HepG2 (cell line): ENCODE results near the gene GPC6. TPM values are rescaled to one million over a fixed set of nuclear protein-coding genes. Genes with fewer than 3 reads are reported as not detected.

Experiments
- ATAC-seq: fragments of 200-7000 bp; cut with Tn5 transposase; 3 replicates; pipeline ENCODE4 v1.9.1; 2020; ENCODE audit warnings: mild to moderate bottlenecking, moderate library complexity
- BruUV-seq: library from RNA; stranded (reverse); fragments of 400-500 nt; replicated peaks from 2 replicates; lab custom pipeline; 2021; lab: Mats Ljungman, UMichigan
- CTCF ChIA-PET: fragments of 300-600 bp; formaldehyde crosslinking; extraction: SDS; loops from one replicate; lab custom pipeline; 2021; ENCODE audit warnings: low total read pairs, inconsistent platforms, low intra/inter-chr PET ratio; lab: Yijun Ruan, JAX
- POLR2A ChIA-PET: fragments of 350-600 bp; sonication (Branson Sonifier 250); formaldehyde crosslinking; loops from one replicate; lab custom pipeline; 2020; ENCODE audit warnings: antibody characterized with exemption, inconsistent platforms; lab: Yijun Ruan, JAX
- DNase-seq: peaks from one replicate; pipeline ENCODE4 v3.0.0-alpha.2; 2015; ENCODE audit warnings: low spot score
- FAIRE-seq: peaks from 3 replicates; lab custom pipeline; 2011; peaks lifted over from hg19 to GRCh38; lab: Jason Lieb, UNC
- H2AFZ ChIP-seq: one replicate; pipeline ENCODE4 v1.6.1; 2011; ENCODE audit warnings: low read length, inconsistent platforms
- H3K27ac ChIP-seq: fragments of 300-600 bp; 3 replicates; pipeline ENCODE4 v1.8.0; 2011; ENCODE audit warnings: mixed run types, mild to moderate bottlenecking, mixed read lengths, low read length, inconsistent platforms; ENCODE audit not compliant: insufficient read depth; ENCODE audit errors: extremely low read length
- H3K27me3 ChIP-seq, 2 experiments: fragments of 200-600 bp in 1 of 2; 2 replicates in 1 of 2; 3 replicates in 1 of 2; pipeline versions ENCODE4 v1.6.0 to v1.8.0; 2011; ENCODE audit warnings: low read length in 2 of 2, mild to moderate bottlenecking in 2 of 2, moderate library complexity in 2 of 2, inconsistent platforms in 1 of 2; ENCODE audit not compliant: insufficient read depth in 2 of 2, control insufficient read depth in 1 of 2
- H3K36me3 ChIP-seq, 2 experiments: fragments of 200-600 bp in 1 of 2; replicated peaks in 1 of 2; 2 replicates in 1 of 2; 3 replicates in 1 of 2; pipeline versions ENCODE4 v1.5.1 to v1.8.0; 2011; ENCODE audit warnings: low read length in 2 of 2, inconsistent platforms in 1 of 2; ENCODE audit not compliant: insufficient read depth in 2 of 2, control insufficient read depth in 1 of 2
- H3K4me1 ChIP-seq: 2 replicates; pipeline ENCODE4 v1.5.1; 2012; ENCODE audit warnings: low read length, inconsistent platforms; ENCODE audit not compliant: insufficient read depth
- H3K4me2 ChIP-seq: 2 replicates; pipeline ENCODE4 v1.6.0; 2011; ENCODE audit warnings: low read depth, low read length, inconsistent platforms
- H3K4me3 ChIP-seq, 3 experiments: fragments of 200-600 bp in 1 of 3; sonication (generic), shearing (Covaris generic) in 1 of 3; replicated peaks in 1 of 3; 2 replicates each; pipeline ENCODE4 v1.5.1; 2011 to 2016; ENCODE audit warnings: low read length in 3 of 3, inconsistent platforms in 2 of 3, low read depth in 2 of 3, mild to moderate bottlenecking in 2 of 3, control low read depth in 1 of 3, mixed read lengths in 1 of 3; ENCODE audit not compliant: insufficient read depth in 1 of 3
- H3K79me2 ChIP-seq: one replicate; pipeline ENCODE4 v1.6.1; 2011; ENCODE audit warnings: low read length, inconsistent platforms; ENCODE audit not compliant: insufficient read depth
- H3K9ac ChIP-seq: 2 replicates; pipeline ENCODE4 v1.6.0; 2011; ENCODE audit warnings: mild to moderate bottlenecking, low read depth, low read length, inconsistent platforms; ENCODE audit not compliant: insufficient read depth
- H3K9me3 ChIP-seq: 2 replicates; pipeline ENCODE4 v1.5.1; 2012; ENCODE audit warnings: mild to moderate bottlenecking, low read length
- H4K20me1 ChIP-seq: 2 replicates; pipeline ENCODE4 v1.6.0; 2011; ENCODE audit warnings: inconsistent platforms, mild to moderate bottlenecking, low read length, moderate library complexity; ENCODE audit not compliant: insufficient read depth
- ATF7 ChIP-seq, 2 experiments: fragments of 450-650 bp in 1 of 2; sonication (generic) in 1 of 2; formaldehyde crosslinking in 1 of 2; IDR thresholded peaks; 2 replicates each; pipeline versions ENCODE4 v1.4.0 to v1.6.1; 2016 to 2020; ENCODE audit warnings: antibody characterized with exemption in 1 of 2, mild to moderate bottlenecking in 1 of 2, missing genetic modification reagents in 1 of 2
- CEBPG ChIP-seq: IDR thresholded peaks from 2 replicates; pipeline ENCODE4 v1.6.1; 2016
- ESRRA ChIP-seq: sonication (generic); formaldehyde crosslinking; IDR thresholded peaks from 2 replicates; pipeline ENCODE4 v1.5.1; 2020; ENCODE audit warnings: mild to moderate bottlenecking, low read depth, missing genetic modification reagents
- FOXK2 ChIP-seq: fragments of 450-650 bp; IDR thresholded peaks from 2 replicates; pipeline ENCODE4 v1.6.1; 2016
- FOXM1 ChIP-seq: sonication (generic); formaldehyde crosslinking; IDR thresholded peaks from 2 replicates; pipeline ENCODE4 v1.5.0; 2020; ENCODE audit warnings: missing genetic modification reagents
- HOXA3 ChIP-seq: sonication (generic); formaldehyde crosslinking; IDR thresholded peaks from 2 replicates; pipeline ENCODE4 v1.5.0; 2020; ENCODE audit warnings: missing genetic modification reagents
- IKZF4 ChIP-seq: sonication (generic); formaldehyde crosslinking; IDR thresholded peaks from 2 replicates; pipeline ENCODE4 v1.5.1; 2020; ENCODE audit warnings: borderline replicate concordance, mild to moderate bottlenecking, low read depth, missing genetic modification reagents; ENCODE audit errors: not compliant biosample characterization
- IRF2 ChIP-seq: IDR thresholded peaks from 2 replicates; pipeline ENCODE4 v1.6.1; 2018; ENCODE audit warnings: missing genetic modification reagents, missing compliant biosample characterization
- KDM4B ChIP-seq: sonication (generic); formaldehyde crosslinking; IDR thresholded peaks from 2 replicates; pipeline ENCODE4 v1.4.0; 2020; ENCODE audit warnings: missing genetic modification reagents
- MXD3 ChIP-seq: IDR thresholded peaks from 2 replicates; pipeline ENCODE4 v1.6.1; 2016; ENCODE audit warnings: mild to moderate bottlenecking, missing biosample characterization, missing genetic modification reagents
- RARA ChIP-seq: IDR thresholded peaks from 2 replicates; pipeline ENCODE4 v1.6.1; 2016; ENCODE audit warnings: missing genetic modification reagents, missing compliant biosample characterization
- TCF12 ChIP-seq, 2 experiments: fragments of 450-650 bp in 1 of 2; sonication (generic) in 1 of 2; formaldehyde crosslinking in 1 of 2; IDR thresholded peaks; 2 replicates each; pipeline versions ENCODE4 v1.6.1 to v1.8.0; 2017 to 2022; ENCODE audit warnings: antibody characterized with exemption in 1 of 2, mild to moderate bottlenecking in 1 of 2, missing genetic modification reagents in 1 of 2, moderate library complexity in 1 of 2
- ZBTB1 ChIP-seq: sonication (generic); formaldehyde crosslinking; IDR thresholded peaks from 2 replicates; pipeline ENCODE4 v1.4.0; 2020; ENCODE audit warnings: missing genetic modification reagents, borderline replicate concordance
- ZNF552 ChIP-seq: sonication (generic); formaldehyde crosslinking; IDR thresholded peaks from 2 replicates; pipeline ENCODE4 v1.9.0; 2022; ENCODE audit warnings: missing genetic modification reagents, mild to moderate bottlenecking, borderline replicate concordance
- ZNF790 ChIP-seq: sonication (generic); formaldehyde crosslinking; IDR thresholded peaks from 2 replicates; pipeline ENCODE4 v1.8.0; 2022; ENCODE audit warnings: missing genetic modification reagents, mild to moderate bottlenecking, borderline replicate concordance
- in situ Hi-C: cut with HindIII; loops from 2 replicates; pipeline ENCODE4 v1.10.0; 2017; ENCODE audit warnings: low pct_unique_long_range_greater_than_20kb; ENCODE audit not compliant: extremely low pct_ligation_motif_present
- intact Hi-C: fragments of 100-400 bp; cut with micrococcal nuclease; formaldehyde crosslinking; loops from one replicate; pipeline ENCODE4 v1.10.0; 2022; ENCODE audit not compliant: unreplicated experiment
- polyA plus RNA-seq, 8 experiments: library from polyadenylated mRNA; depleted of rRNA in 3 of 8; stranded (reverse) in 7 of 8; unstranded in 1 of 8; fragments of >200 nt; fragmentation: Illumina TruSeq in 4 of 8; extraction: Trizol in 4 of 8; gene quantifications; 2 replicates each; pipeline versions ENCODE4 v1.2.1 to v1.2.3, GENCODE V29; 2011 to 2016; ENCODE audit warnings: low read depth in 4 of 8, missing spikeins in 1 of 8, mixed read lengths in 1 of 8; ENCODE audit not compliant: insufficient read depth in 1 of 8
- total RNA-seq, 5 experiments: library from RNA; depleted of rRNA; stranded (reverse); fragments of >200 nt; fragmentation: Illumina TruSeq; extraction: Trizol; gene quantifications; 2 replicates each; pipeline ENCODE4 v1.2.3, GENCODE V29; 2016; ENCODE audit warnings: low read depth in 1 of 5

GPC6 gene
- total and polyA plus RNA-seq, 2 of the 13 experiments (the other 11 are each of a cell fraction or from before 2014, with no cell fraction given), result 24.5 to 33.9 TPM

DNA sequence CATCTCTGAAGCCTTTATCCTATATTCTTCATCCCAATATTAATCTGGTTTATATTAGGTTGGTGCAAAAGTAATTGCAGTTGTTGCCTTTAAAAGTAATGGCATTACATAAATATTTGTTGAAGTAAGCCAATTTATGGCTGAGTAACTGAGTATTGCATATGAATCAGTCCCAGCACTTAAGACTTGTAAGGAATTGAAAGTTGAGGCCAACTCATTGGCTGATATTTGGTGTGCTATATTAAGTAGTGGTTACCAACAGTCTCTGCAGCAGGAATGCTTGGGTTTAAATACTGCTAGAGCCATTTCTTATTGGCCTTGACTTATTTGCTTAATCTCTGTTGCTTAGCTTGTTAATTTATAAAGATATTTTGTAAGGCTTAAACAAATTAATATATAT is 460.7 kb downstream of the GPC6 start:
- Histone ChIP-seq H3K79me2 (no peaks in the 10 kb centered on the region), H3K27me3 (no peaks in the 10 kb centered on the region; a peak in 1 of 5 replicates), H3K36me3 (no peaks in the 10 kb centered on the region), H2AFZ (no peak overlapping the region), H3K9me3 (no peaks in the 10 kb centered on the region), H3K4me1 (no peaks in the 10 kb centered on the region), H3K4me3 (no peak overlapping the region), H3K9ac (no peak overlapping the region), H4K20me1 (peaks cover 2% of the 10 kb centered on the region; the same call in 1 of the 2 replicates), H3K4me2 (no peak overlapping the region), H3K27ac (no peak overlapping the region)
- ATAC-seq (no peak), DNase-seq (no peak), FAIRE-seq (no peak)
- no TSS peak for BruUV-seq
- ChIA-PET POLR2A (no interaction called here), CTCF (no interaction called here)
- no peak for TF ChIP-seq IKZF4 (CRISPR knock-in tag)
- intact Hi-C loops (no loop called here), in situ Hi-C loops (no loop called here)

DNA sequence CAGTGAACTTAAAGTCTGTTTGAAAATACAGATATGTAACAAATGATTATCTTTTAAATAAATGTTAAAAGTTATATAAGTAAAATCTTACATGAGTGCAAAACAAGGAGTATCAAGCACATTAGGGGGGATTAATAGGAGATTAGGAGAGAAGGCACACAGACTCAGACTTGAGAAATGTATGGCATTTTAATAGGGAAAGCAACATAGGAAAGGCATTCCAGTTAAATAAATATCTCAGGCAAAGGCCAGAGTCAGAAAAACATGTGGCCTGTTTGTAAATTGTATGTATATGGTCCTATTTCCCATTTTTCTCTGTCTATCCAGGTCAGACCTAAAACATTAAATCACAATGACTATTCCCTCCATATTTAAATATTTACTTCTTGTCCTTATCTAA is 462.7 kb downstream of the GPC6 start:
- intact Hi-C loops (no loop called here), in situ Hi-C loops (no loop called here)
- ATAC-seq (no peak), DNase-seq (no peak), FAIRE-seq (no peak)
- no TSS peak for BruUV-seq
- Histone ChIP-seq H3K4me2 (no peak overlapping the region), H3K79me2 (no peaks in the 10 kb centered on the region), H3K9me3 (no peaks in the 10 kb centered on the region), H4K20me1 (peaks cover 2% of the 10 kb centered on the region; the same call in 1 of the 2 replicates), H3K36me3 (no peaks in the 10 kb centered on the region), H3K4me1 (no peaks in the 10 kb centered on the region), H3K4me3 (no peak overlapping the region), H3K27ac (no peak overlapping the region), H3K9ac (no peak overlapping the region), H3K27me3 (no peaks in the 10 kb centered on the region; a peak in 1 of 5 replicates), H2AFZ (no peak overlapping the region)
- TF ChIP-seq RARA (CRISPR knock-in tag), result no peak
- no peak for TF ChIP-seq IRF2 (CRISPR knock-in tag)
- TF ChIP-seq ZBTB1 (CRISPR knock-in tag), result no peak
- no peak for TF ChIP-seq ZNF790 (CRISPR knock-in tag)
- TF ChIP-seq ESRRA, result no peak
- no peak for TF ChIP-seq HOXA3 (CRISPR knock-in tag)
- no peak for TF ChIP-seq MXD3 (CRISPR knock-in tag)
- TF ChIP-seq ATF7 (IDR thresholded peaks at IDR 0.05), result no peak
- no peak for TF ChIP-seq ATF7 (CRISPR knock-in tag; IDR thresholded peaks at IDR 0.05)
- no peak for TF ChIP-seq FOXM1 (CRISPR knock-in tag)
- TF ChIP-seq KDM4B (CRISPR knock-in tag), result no peak
- TF ChIP-seq TCF12 (IDR thresholded peaks at IDR 0.05), result no peak
- no peak for TF ChIP-seq TCF12 (CRISPR knock-in tag; IDR thresholded peaks at IDR 0.05)
- TF ChIP-seq CEBPG (CRISPR knock-in tag), result no peak
- TF ChIP-seq ZNF552 (CRISPR knock-in tag), result no peak
- TF ChIP-seq FOXK2, result no peak
- ChIA-PET CTCF (no interaction called here), POLR2A (no interaction called here)
